Measurements from ENCODE around the gene SEC62.

SEC62 gene, protein sequence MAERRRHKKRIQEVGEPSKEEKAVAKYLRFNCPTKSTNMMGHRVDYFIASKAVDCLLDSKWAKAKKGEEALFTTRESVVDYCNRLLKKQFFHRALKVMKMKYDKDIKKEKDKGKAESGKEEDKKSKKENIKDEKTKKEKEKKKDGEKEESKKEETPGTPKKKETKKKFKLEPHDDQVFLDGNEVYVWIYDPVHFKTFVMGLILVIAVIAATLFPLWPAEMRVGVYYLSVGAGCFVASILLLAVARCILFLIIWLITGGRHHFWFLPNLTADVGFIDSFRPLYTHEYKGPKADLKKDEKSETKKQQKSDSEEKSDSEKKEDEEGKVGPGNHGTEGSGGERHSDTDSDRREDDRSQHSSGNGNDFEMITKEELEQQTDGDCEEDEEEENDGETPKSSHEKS

DNA sequence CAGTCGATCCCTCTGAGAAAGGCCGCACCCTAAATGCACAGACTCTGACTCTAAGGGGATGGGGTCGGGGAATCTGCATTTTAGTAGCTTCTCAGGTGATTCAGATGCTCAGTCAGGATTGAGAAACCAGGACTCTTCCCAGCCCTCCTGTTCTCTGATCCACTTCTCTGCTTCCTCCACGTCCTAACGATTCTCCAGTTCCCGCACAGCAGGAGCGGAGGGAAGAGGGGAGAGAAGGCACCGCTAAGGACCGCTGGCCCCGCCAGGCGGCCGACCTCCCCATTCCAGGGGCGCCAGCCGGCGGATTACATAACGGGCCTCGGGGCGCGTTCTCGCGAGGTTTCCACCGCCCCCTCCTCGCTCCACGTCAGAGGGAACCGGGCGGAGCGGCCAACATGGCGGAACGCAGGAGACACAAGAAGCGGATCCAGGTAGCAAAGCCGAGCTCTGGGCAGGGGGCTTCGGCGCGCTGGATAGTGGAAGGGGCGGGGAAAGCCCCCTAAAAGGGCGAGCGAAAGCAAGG is at the start of gene SEC62:
Gene SEC62 (plus strand): TSS at position 380 of the 523 bp plus-strand sequence. CDS start 16 bp downstream, at position 396.
- Histone ChIP-seq H3K9me3 (ENCODE audit: control insufficient read depth, low read length) (no peaks in the 10 kb centered on the region), H3K4me1 (ENCODE audit: control insufficient read depth, insufficient read depth, low read length) (peaks cover 18% of the 10 kb centered on the region), H3K36me3 (ENCODE audit: control insufficient read depth, insufficient read depth, low read length) (no peaks in the 10 kb centered on the region), H3K27me3 (ENCODE audit: control insufficient read depth, insufficient read depth, low read length) (no peaks in the 10 kb centered on the region), H3K9ac (ENCODE audit: low read length) (peak within 1 kb of the TSS; percentile 85), H3K4me3 (ENCODE audit: low read length) (peak within 1 kb of the TSS; percentile 85)

DNA sequence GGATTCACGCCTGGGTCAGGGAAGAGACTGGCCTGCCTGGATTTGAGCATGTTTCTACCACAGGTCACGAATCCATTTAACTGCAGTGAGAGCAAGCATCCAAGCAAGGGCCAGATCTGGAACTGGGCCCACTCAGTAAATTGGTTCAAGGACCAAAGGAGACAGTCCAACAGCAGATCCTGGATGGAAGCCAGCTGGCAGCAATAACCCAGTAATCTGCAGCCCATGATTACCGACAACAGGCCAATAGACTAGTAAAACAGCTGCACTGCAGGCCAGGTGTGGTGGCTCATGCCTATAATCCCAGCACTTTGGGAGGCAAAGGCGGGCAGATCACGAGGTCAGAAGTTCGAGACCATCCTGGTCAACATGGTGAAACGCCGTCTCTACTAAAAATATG is 43.4 kb upstream of the SEC62 start:
- H3K27me3 ChIP-seq (ENCODE audit: control insufficient read depth, insufficient read depth, low read length) = peaks cover 3% of the 10 kb centered on the region
- H3K36me3 ChIP-seq (ENCODE audit: control insufficient read depth, insufficient read depth, low read length) = no peaks in the 10 kb centered on the region
- no peak overlapping the region for H3K4me3 ChIP-seq (ENCODE audit: low read length)
- no peak overlapping the region for H3K9ac ChIP-seq (ENCODE audit: low read length)
- no peaks in the 10 kb centered on the region for H3K9me3 ChIP-seq (ENCODE audit: control insufficient read depth, low read length)
- H3K4me1 ChIP-seq (ENCODE audit: control insufficient read depth, insufficient read depth, low read length) = no peaks in the 10 kb centered on the region

DNA sequence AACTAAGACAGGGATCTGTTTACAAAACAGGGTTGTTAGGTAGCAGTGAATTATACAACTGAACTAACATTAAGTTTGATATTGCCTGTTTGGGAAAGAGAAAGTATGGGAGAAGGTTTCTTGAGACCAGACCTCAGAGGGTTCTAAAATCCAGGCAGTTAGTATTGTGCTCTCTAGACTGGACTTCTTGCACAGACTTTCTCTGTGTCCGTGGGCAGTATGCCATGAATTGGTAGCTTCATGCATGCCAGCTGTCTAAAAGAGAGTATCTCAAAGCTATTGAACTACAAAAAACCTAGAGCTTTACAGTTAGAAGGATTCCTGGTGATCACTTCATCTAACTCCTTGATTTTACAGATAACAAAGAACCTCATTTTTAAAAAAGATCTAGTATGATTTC is 42.8 kb upstream of the SEC62 start:
- Histone ChIP-seq H3K27me3 (ENCODE audit: control insufficient read depth, insufficient read depth, low read length) (peaks cover 3% of the 10 kb centered on the region), H3K4me1 (ENCODE audit: control insufficient read depth, insufficient read depth, low read length) (no peaks in the 10 kb centered on the region), H3K9ac (ENCODE audit: low read length) (no peak overlapping the region), H3K4me3 (ENCODE audit: low read length) (no peak overlapping the region), H3K9me3 (ENCODE audit: control insufficient read depth, low read length) (no peaks in the 10 kb centered on the region), H3K36me3 (ENCODE audit: control insufficient read depth, insufficient read depth, low read length) (no peaks in the 10 kb centered on the region)

DNA sequence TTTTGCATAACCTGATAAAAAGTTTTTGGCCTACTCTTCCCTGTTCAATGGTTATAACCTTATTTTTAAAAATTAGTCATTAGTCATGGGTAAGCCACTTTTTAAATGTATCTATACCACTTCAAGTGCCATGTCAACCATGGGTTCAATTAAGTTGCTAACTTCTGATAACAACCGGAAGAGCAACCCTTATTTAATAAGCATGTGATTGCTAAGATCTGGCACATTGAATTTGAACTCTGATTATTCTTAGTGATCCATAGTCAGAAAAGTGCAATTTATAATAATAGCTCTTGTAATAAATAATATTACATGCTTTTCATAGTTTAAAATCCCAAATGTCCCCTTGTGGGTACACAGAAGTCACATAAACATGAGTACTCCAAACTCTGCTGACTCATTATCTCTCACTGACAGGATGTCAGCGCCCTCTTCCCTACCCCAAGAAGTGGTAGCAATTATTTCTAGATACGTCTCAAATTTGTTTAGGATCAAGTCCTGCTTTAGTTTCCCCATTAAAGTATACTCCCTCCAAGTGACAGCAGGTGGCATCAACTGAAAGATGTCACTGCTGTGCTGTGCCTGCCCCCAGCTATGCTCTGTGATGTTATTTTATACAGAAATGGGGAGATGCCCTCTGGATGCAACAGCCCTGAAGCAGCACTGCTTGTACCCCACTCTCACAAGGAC is 36.6 kb upstream of the SEC62 start:
- Histone ChIP-seq H3K4me3 (ENCODE audit: low read length) (no peak overlapping the region), H3K9me3 (ENCODE audit: control insufficient read depth, low read length) (no peaks in the 10 kb centered on the region), H3K36me3 (ENCODE audit: control insufficient read depth, insufficient read depth, low read length) (no peaks in the 10 kb centered on the region), H3K27me3 (ENCODE audit: control insufficient read depth, insufficient read depth, low read length) (peaks cover 9% of the 10 kb centered on the region), H3K4me1 (ENCODE audit: control insufficient read depth, insufficient read depth, low read length) (no peaks in the 10 kb centered on the region), H3K9ac (ENCODE audit: low read length) (no peak overlapping the region)

DNA sequence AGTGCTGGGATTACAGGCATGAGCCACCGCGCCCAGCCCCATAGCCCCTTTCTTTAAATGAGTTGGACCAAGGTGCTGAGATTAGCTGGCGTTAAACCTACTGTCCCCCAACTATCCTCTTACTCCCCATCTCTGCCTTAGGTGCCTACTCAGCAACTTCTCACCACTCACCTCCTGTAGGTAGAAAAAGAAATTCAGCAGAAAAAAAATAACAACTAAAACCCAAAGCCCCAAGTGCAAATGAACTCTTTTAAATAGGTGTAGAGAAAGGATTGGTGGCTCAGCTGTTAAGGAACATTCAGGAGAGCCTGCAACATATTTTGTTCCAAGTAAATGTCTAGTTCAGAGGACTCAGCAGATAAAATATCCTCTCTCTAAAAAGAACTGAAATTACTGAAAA is 35.8 kb upstream of the SEC62 start:
- Histone ChIP-seq H3K4me1 (ENCODE audit: control insufficient read depth, insufficient read depth, low read length) (no peaks in the 10 kb centered on the region), H3K36me3 (ENCODE audit: control insufficient read depth, insufficient read depth, low read length) (no peaks in the 10 kb centered on the region), H3K9ac (ENCODE audit: low read length) (no peak overlapping the region), H3K27me3 (ENCODE audit: control insufficient read depth, insufficient read depth, low read length) (peaks cover 9% of the 10 kb centered on the region), H3K9me3 (ENCODE audit: control insufficient read depth, low read length) (no peaks in the 10 kb centered on the region), H3K4me3 (ENCODE audit: low read length) (no peak overlapping the region)

DNA sequence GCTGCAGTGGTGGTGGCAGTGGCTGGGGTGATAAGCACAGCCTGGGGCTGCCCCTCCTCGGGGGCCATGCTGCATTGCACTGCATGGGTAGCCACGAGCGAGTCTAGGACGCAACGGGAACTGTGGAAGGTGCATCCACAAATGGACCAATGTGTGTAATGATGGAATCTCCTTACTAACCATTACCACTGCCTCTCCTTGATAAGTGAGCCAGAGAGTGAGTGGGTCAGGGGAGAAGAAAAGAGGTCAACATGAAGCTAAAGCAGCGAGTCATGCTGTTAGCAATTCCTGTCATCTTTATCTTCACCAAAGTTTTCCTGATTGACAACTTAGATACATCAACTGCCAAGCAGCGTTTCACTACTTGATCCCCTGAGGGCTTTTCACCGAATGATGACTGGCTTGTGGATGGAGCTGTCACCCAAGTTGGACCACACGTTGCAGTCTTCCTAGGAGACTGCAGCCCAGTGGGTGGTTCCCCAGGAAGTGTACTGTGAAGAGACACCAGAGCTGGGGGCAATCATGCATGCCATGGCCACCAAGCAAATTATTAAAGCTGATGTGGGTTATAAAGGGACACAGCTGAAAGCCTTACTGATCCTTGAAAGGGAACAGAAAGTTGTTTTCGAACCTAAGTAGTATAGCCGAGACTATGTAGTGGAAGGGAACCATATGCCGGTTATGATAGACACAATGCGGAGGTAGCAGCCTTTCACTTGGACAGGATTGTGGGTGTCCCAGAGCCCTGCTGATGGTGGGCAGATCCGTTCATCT is 34.7 kb upstream of the SEC62 start:
- Histone ChIP-seq H3K9ac (ENCODE audit: low read length) (no peak overlapping the region), H3K27me3 (ENCODE audit: control insufficient read depth, insufficient read depth, low read length) (peaks cover 6% of the 10 kb centered on the region), H3K9me3 (ENCODE audit: control insufficient read depth, low read length) (no peaks in the 10 kb centered on the region), H3K4me3 (ENCODE audit: low read length) (no peak overlapping the region), H3K4me1 (ENCODE audit: control insufficient read depth, insufficient read depth, low read length) (no peaks in the 10 kb centered on the region), H3K36me3 (ENCODE audit: control insufficient read depth, insufficient read depth, low read length) (no peaks in the 10 kb centered on the region)

DNA sequence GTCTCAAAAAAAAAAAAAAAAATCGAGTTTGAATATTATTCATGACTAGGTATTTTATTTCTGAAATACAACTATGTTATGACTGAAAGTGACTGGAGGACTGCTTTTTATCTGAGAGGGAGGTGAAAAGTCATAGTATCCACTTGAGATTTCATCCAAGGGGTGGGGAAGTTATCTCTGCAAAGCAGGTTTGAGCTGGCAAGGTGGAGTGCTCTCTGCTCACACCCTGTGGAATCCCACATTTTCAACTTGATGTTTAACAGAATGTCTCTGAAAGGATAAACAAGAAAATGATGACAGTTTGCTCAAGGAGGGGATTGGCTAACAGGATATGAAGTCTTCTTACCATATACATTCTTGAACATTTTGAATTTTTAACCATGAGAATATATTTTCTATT is 27.3 kb upstream of the SEC62 start:
- no peak overlapping the region for H3K9ac ChIP-seq (ENCODE audit: low read length)
- peaks cover 4% of the 10 kb centered on the region for H3K27me3 ChIP-seq (ENCODE audit: control insufficient read depth, insufficient read depth, low read length)
- H3K36me3 ChIP-seq (ENCODE audit: control insufficient read depth, insufficient read depth, low read length) = no peaks in the 10 kb centered on the region
- no peaks in the 10 kb centered on the region for H3K4me1 ChIP-seq (ENCODE audit: control insufficient read depth, insufficient read depth, low read length)
- H3K4me3 ChIP-seq (ENCODE audit: low read length) = no peak overlapping the region
- H3K9me3 ChIP-seq (ENCODE audit: control insufficient read depth, low read length) = no peaks in the 10 kb centered on the region

DNA sequence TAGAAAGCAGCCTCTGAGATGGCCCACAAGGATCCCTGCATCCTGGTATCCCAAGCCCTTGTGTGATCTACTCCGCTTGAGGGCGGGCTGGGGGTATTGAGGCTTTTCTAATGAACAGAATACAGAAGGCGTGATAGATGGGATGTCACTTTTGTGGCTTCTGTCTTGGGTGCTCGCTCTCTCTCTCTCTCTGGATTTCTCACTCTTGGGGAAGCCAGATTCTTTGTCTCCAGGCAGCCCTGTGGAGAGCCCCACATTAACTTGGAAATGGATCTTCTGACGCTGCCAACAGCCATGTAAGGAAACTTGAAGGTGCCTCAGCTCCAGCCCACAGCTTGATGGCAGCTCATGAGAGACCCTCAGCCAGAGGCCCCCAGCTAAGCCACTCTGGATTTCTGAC is 26.9 kb upstream of the SEC62 start:
- Histone ChIP-seq H3K27me3 (ENCODE audit: control insufficient read depth, insufficient read depth, low read length) (peaks cover 4% of the 10 kb centered on the region), H3K4me1 (ENCODE audit: control insufficient read depth, insufficient read depth, low read length) (no peaks in the 10 kb centered on the region), H3K9me3 (ENCODE audit: control insufficient read depth, low read length) (no peaks in the 10 kb centered on the region)

DNA sequence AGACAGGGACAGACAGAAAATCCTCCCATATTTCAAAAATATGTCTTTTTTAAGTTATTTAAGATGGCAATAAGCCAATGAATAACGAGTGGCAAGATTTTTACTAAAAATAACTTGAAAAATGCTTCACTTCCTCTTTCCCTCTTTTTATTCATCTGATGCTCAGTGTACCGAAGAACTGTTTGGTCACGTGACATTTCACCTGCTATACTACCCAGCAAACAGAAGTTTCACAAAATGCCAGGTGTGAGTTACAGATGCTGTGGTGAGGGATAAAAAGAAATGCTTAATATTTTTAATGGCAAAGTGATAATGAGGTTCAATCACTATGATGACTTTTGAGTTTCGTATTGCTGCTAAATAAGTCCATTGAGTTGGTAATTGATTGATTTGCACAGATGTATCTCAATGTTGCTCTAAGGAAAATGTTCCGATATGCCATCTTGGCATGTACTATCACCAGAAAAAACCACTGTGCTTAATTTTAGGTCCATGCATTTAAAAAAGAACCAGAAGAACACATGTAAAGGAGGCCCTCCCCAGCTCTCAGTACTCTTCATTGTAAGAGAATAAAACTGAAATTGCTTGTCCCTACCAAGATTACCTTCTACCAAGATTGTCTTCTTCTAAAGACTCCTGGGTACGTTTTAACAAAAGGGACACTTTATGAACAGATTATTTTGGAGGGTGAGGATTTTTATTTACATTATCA is 26.0 kb upstream of the SEC62 start:
- H3K27me3 ChIP-seq (ENCODE audit: control insufficient read depth, insufficient read depth, low read length) = peaks cover 4% of the 10 kb centered on the region
- no peaks in the 10 kb centered on the region for H3K4me1 ChIP-seq (ENCODE audit: control insufficient read depth, insufficient read depth, low read length)
- H3K9me3 ChIP-seq (ENCODE audit: control insufficient read depth, low read length) = no peaks in the 10 kb centered on the region
- no peak overlapping the region for H3K4me3 ChIP-seq (ENCODE audit: low read length)
- H3K36me3 ChIP-seq (ENCODE audit: control insufficient read depth, insufficient read depth, low read length) = no peaks in the 10 kb centered on the region
- H3K9ac ChIP-seq (ENCODE audit: low read length) = no peak overlapping the region

More for the DNA sequence above, 26.9 kb upstream of the SEC62 start:
- Histone ChIP-seq H3K4me3 (ENCODE audit: low read length) (no peak overlapping the region), H3K36me3 (ENCODE audit: control insufficient read depth, insufficient read depth, low read length) (no peaks in the 10 kb centered on the region), H3K9ac (ENCODE audit: low read length) (no peak overlapping the region)

DNA sequence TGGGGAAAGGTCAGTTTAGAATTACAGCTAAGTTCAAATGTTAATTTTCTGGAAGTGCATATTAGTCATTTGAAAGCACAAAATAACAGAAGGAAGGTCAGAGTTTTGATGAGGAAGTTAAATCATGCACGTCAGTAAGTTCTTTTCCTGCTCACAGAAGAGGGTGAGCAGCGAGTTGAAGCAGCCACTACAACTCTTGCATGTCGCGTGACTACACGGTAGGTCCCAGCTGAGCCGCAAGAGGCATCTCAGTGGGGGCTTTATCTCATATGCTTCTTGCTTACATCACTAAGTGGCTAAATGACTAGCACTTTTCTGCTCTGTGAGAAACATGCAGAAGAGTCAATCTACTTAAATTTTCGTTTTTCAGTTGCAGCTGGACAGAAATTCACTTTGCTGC is 21.3 kb upstream of the SEC62 start:
- Histone ChIP-seq H3K4me3 (ENCODE audit: low read length) (no peak overlapping the region), H3K4me1 (ENCODE audit: control insufficient read depth, insufficient read depth, low read length) (peaks cover 11% of the 10 kb centered on the region), H3K9ac (ENCODE audit: low read length) (no peak overlapping the region), H3K27me3 (ENCODE audit: control insufficient read depth, insufficient read depth, low read length) (peaks cover 4% of the 10 kb centered on the region), H3K9me3 (ENCODE audit: control insufficient read depth, low read length) (no peaks in the 10 kb centered on the region), H3K36me3 (ENCODE audit: control insufficient read depth, insufficient read depth, low read length) (no peaks in the 10 kb centered on the region)

DNA sequence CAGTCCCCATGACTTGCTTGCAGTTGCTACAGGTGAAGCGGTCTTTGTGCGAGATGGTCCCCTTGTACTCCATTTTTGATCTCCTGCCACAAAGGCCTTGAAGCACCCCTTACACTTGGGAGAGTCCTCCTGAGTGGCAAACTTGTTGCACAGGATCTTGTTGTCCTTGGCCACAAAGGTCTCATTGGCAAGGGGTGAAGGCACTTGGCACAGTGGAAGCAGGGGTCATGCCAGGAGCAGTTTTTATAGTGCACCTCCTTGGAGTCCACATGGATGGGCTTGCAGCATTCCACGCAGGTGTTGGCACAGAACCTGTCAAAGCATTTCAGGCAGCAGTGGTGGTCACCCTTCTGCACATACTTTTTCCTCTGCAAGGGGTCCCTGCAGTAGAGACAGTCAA is 20.3 kb upstream of the SEC62 start:
- no peak overlapping the region for H3K4me3 ChIP-seq (ENCODE audit: low read length)
- no peak overlapping the region for H3K9ac ChIP-seq (ENCODE audit: low read length)
- H3K27me3 ChIP-seq (ENCODE audit: control insufficient read depth, insufficient read depth, low read length) = peaks cover 4% of the 10 kb centered on the region
- H3K4me1 ChIP-seq (ENCODE audit: control insufficient read depth, insufficient read depth, low read length) = peaks cover 11% of the 10 kb centered on the region
- no peaks in the 10 kb centered on the region for H3K36me3 ChIP-seq (ENCODE audit: control insufficient read depth, insufficient read depth, low read length)
- no peaks in the 10 kb centered on the region for H3K9me3 ChIP-seq (ENCODE audit: control insufficient read depth, low read length)
